ENCODE results near the gene AP2A1. TPM values are rescaled to one million over a fixed set of nuclear protein-coding genes. Genes with fewer than 3 reads are reported as not detected.

The AP2A1 gene
- total RNA-seq, 2 experiments from 2014 or later = 85.3 to 102 TPM

- Mint-ChIP-seq H3K36me3 (no peaks in the 10 kb centered on the region), H3K27ac (no peak overlapping the region), H3K4me3 (no peak overlapping the region), H3K27me3 (no peaks in the 10 kb centered on the region), H3K4me1 (no peaks in the 10 kb centered on the region), H3K9me3 (ENCODE audit: low read depth) (peaks cover 2% of the 10 kb centered on the region)
- CTCF ChIA-PET = no interaction called here
- no peak for DNase-seq
- ATAC-seq = no peak
Measured at GRCh38 chr19:49749771-49750170, 17.0 kb upstream of the AP2A1 start.

DNA sequence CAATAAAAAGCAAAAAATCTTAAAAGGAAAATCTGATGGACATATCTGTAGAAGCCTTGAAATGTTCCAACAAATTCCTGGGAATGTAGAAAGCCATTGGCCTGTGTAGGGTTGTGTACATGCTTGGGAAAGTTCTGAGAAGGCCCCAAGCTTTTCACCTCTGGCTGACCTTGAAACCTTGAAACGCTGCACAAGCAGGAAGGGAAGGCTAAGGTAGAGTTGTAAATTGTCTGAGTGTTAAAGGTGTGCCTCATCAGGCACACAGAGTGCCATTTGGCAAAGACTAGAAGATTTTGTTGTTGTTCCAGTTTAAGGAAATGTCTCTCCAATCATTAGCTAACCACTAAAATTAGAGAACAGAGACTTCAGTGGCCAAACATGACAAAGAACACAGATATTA lies 14.1 kb upstream of the AP2A1 start:
- H3K27me3 Mint-ChIP-seq = peaks cover 3% of the 10 kb centered on the region
- no peaks in the 10 kb centered on the region for H3K36me3 Mint-ChIP-seq
- no peak overlapping the region for H3K27ac Mint-ChIP-seq
- no peaks in the 10 kb centered on the region for H3K4me1 Mint-ChIP-seq
- peaks cover 2% of the 10 kb centered on the region for H3K9me3 Mint-ChIP-seq (ENCODE audit: low read depth)
- CTCF ChIA-PET = interaction anchor here (0.7 kb wide), 1 partner anchor 117 kb away, joined by 3 read pairs; no protein-coding TSS in a partner anchor
- ATAC-seq (no peak), DNase-seq (no peak)
- no peak overlapping the region for H3K4me3 Mint-ChIP-seq

GRCh38 chr19:49755956-49756355 lies 10.8 kb upstream of the AP2A1 start:
- ATAC-seq = no peak
- no peaks in the 10 kb centered on the region for H3K36me3 Mint-ChIP-seq
- H3K27me3 Mint-ChIP-seq = peaks cover 3% of the 10 kb centered on the region
- DNase-seq = no peak
- H3K4me3 Mint-ChIP-seq = no peak overlapping the region
- peaks cover 2% of the 10 kb centered on the region for H3K9me3 Mint-ChIP-seq (ENCODE audit: low read depth)
- no peaks in the 10 kb centered on the region for H3K4me1 Mint-ChIP-seq
- H3K27ac Mint-ChIP-seq = no peak overlapping the region
- CTCF ChIA-PET = interaction anchor here (1.2 to 1.3 kb wide), 2 partner anchors 10 to 11 kb away, joined by 3 read pairs; partner anchors contain the start of gene AP2A1

DNA sequence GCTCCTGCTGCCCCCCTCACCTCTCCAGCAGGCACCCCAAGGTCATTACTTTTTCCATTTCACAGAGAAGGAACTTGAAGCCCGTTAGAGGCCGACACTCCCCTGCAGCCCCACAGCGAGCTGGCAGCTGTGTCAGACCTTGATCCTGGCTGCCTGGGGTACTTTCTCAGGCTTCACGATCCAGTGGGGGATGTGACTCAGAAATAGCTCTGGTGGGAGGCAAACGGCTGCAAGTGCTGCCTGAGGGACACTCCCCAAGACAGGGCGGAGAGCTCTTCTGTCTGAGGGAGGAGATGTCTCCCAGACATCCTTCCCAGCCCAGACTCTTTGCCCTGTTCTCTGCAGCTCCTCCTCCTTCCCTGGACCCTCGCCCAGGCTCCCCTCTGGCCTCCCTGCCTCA lies 8.5 kb upstream of the AP2A1 start:
- Mint-ChIP-seq H3K27me3 (peaks cover 3% of the 10 kb centered on the region), H3K4me3 (no peak overlapping the region), H3K9me3 (ENCODE audit: low read depth) (no peaks in the 10 kb centered on the region), H3K4me1 (no peaks in the 10 kb centered on the region), H3K36me3 (no peaks in the 10 kb centered on the region), H3K27ac (no peak overlapping the region)
- no peak for DNase-seq
- no peak for ATAC-seq
- CTCF ChIA-PET = no interaction called here

DNA sequence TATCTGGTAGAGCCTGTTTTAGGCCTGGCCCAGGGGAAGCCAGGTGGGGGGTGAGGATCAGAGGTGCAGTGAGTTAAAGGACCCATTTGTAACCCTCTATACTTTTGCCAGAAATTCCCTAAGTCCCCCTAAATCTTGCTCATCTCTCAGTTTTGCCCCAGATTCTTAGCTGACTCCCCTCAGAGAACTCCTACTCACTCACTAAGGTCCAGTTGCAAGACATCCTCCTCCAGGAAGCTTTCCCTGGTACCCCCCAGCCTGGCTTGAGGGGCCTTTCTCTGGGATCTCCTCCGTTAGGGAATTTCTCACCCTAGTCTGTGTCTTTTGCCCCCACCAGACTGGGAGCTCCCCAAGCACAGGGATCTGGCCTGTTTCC lies 5.6 kb upstream of the AP2A1 start:
- Mint-ChIP-seq H3K27ac (peak overlapping the region; percentile 57), H3K36me3 (no peaks in the 10 kb centered on the region), H3K4me3 (peak overlapping the region; percentile 28), H3K9me3 (ENCODE audit: low read depth) (no peaks in the 10 kb centered on the region), H3K4me1 (peaks cover 9% of the 10 kb centered on the region), H3K27me3 (peaks cover 3% of the 10 kb centered on the region)
- ATAC-seq (no peak), DNase-seq (no peak)
- CTCF ChIA-PET = interaction anchor here (0.6 kb wide), 1 partner anchor 9 kb away, joined by 4 read pairs; no protein-coding TSS in a partner anchor

DNA sequence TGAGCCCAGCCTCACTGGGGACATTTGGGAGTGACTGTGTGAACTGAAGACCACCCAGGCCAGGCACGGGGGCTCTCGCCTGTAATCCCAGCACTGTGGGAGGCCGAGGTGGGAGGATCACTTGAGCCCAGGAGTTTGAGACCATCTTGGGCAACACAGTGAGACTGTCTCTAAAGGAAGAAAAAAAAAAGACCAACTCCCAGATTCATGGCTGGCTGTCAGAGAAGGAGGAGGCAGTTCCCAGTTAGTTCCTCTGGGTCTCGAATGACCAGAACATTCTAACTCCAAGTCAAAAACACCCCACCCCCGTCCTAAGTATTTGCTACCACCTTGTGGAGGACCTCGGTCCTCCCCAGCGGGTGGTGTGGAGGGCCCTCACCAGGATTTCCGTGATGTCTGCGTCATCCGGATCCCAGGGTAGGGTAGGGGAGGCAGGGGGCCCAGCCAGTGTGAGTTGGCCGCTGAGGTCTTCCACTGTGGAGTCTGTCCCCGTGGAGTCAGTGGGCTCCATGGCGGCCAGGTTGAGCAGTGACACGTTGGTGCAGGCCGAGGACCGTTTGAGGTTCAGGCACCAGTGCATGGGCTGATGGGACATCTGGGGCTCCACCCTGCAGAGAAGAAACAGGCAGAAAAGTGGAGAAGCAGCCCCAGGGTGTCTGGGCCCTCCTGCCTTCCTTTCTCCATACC lies 5.0 kb upstream of the AP2A1 start:
- DNase-seq (no peak), ATAC-seq (no peak)
- H3K4me1 Mint-ChIP-seq = peaks cover 11% of the 10 kb centered on the region
- CTCF ChIA-PET = interaction anchor here (0.6 kb wide), 1 partner anchor 10 kb away, joined by 4 read pairs; no protein-coding TSS in a partner anchor
- H3K27me3 Mint-ChIP-seq = peaks cover 3% of the 10 kb centered on the region
- peak overlapping the region; percentile 57 for H3K27ac Mint-ChIP-seq
- no peaks in the 10 kb centered on the region for H3K9me3 Mint-ChIP-seq (ENCODE audit: low read depth)
- peak overlapping the region; percentile 28 for H3K4me3 Mint-ChIP-seq
- no peaks in the 10 kb centered on the region for H3K36me3 Mint-ChIP-seq

GRCh38 chr19:49763230-49763629 lies 3.6 kb upstream of the AP2A1 start, which contains the start of gene TSKS:
TSKS (minus strand) TSS chr19:49763306; CDS start chr19:49763247, 59 bp downstream.
- CTCF ChIA-PET = no interaction called here
- no peaks in the 10 kb centered on the region for H3K27me3 Mint-ChIP-seq
- H3K4me3 Mint-ChIP-seq = no peak within 1 kb of the TSS
- peaks cover 21% of the 10 kb centered on the region for H3K4me1 Mint-ChIP-seq
- ATAC-seq (no peak), DNase-seq (no peak)
- H3K9me3 Mint-ChIP-seq (ENCODE audit: low read depth) = no peaks in the 10 kb centered on the region
- H3K27ac Mint-ChIP-seq = peak within 1 kb of the TSS; percentile 57
- H3K36me3 Mint-ChIP-seq = no peaks in the 10 kb centered on the region

- Mint-ChIP-seq H3K27me3 (no peaks in the 10 kb centered on the region), H3K9me3 (ENCODE audit: low read depth) (no peaks in the 10 kb centered on the region), H3K4me1 (peaks cover 29% of the 10 kb centered on the region), H3K4me3 (no peak overlapping the region), H3K36me3 (no peaks in the 10 kb centered on the region), H3K27ac (no peak overlapping the region)
- CTCF ChIA-PET = no interaction called here
- ATAC-seq = no peak
- no peak for DNase-seq
Measured at GRCh38 chr19:49764341-49764740, 2.5 kb upstream of the AP2A1 start.

DNA sequence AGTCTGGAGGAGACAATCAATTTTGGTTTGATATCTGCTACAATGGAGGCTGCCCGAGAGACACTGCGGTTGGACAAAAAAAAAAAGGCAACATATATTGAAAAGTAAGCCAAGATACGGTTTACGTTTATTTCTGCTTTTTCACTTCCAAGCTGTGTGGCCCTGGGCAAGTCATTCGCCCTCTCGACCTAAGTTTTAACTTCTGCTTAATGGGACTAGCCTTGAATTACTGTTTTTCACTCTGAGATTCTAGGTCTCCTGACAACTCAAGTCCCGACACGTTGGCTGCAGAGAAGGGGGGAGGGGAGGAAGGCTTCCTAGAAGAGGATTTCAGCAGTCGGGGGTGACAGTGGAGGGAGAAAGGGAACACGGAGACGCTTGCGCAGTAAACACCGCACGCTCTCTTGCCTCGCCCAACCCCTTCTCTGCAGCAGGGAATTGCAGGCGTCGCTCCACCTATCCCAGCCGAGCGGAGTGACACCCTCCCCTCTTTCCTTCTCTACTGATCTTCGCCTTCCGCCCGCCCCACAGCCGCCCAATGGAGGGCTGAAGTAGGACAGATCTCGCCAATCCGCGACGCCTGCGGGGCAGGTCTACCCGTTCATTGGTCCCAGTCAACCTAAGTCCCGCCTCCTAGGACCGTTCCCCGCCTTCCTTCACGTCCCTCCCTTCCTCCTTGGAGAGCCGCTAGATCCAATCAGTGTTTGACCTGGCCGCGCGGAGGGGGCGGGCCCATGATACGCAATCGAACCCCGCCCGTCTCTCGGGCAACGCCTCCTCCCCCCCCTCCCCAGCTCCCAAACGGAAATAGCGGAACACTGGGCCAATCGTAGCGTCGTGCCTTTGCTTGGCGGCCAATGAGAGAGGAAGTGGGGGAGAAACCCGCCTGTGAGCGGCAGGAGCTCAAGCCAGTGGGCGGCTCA lies 533 bp upstream of the AP2A1 start:
- CTCF ChIA-PET = interaction anchor here (0.6 to 1.5 kb wide), 6 partner anchors 10 to 110 kb away, joined by 3 to 4 read pairs (median 3); no protein-coding TSS in a partner anchor
- Mint-ChIP-seq H3K36me3 (no peaks in the 10 kb centered on the region), H3K4me1 (peaks cover 31% of the 10 kb centered on the region), H3K4me3 (peak overlapping the region; percentile 89), H3K27me3 (no peaks in the 10 kb centered on the region), H3K27ac (peak overlapping the region; percentile 93), H3K9me3 (ENCODE audit: low read depth) (no peaks in the 10 kb centered on the region)
- ATAC-seq = peak; percentile 90
- peak; percentile 100 for DNase-seq

GRCh38 chr19:49767381-49767780 lies 580 bp downstream of the AP2A1 start:
- CTCF ChIA-PET = interaction anchor here (0.5 to 1.5 kb wide), 4 partner anchors 9 to 89 kb away, joined by 3 to 4 read pairs (median 3); no protein-coding TSS in a partner anchor
- H3K27me3 Mint-ChIP-seq = no peaks in the 10 kb centered on the region
- peaks cover 4% of the 10 kb centered on the region for H3K36me3 Mint-ChIP-seq
- peak overlapping the region; percentile 89 for H3K27ac Mint-ChIP-seq
- H3K9me3 Mint-ChIP-seq (ENCODE audit: low read depth) = no peaks in the 10 kb centered on the region
- H3K4me1 Mint-ChIP-seq = peaks cover 35% of the 10 kb centered on the region
- H3K4me3 Mint-ChIP-seq = peak overlapping the region; percentile 89
- ATAC-seq (no peak), DNase-seq (peak; percentile 49)

- CTCF ChIA-PET = interaction anchor here (0.5 kb wide), 1 partner anchor 90 kb away, joined by 3 read pairs; no protein-coding TSS in a partner anchor
- Mint-ChIP-seq H3K4me1 (peaks cover 36% of the 10 kb centered on the region), H3K27me3 (no peaks in the 10 kb centered on the region), H3K27ac (peak overlapping the region; percentile 89), H3K4me3 (peak overlapping the region; percentile 89), H3K36me3 (peaks cover 4% of the 10 kb centered on the region), H3K9me3 (ENCODE audit: low read depth) (no peaks in the 10 kb centered on the region)
- ATAC-seq = no peak
- no peak for DNase-seq
Measured at GRCh38 chr19:49767967-49768581, 1.3 kb downstream of the AP2A1 start.

DNA sequence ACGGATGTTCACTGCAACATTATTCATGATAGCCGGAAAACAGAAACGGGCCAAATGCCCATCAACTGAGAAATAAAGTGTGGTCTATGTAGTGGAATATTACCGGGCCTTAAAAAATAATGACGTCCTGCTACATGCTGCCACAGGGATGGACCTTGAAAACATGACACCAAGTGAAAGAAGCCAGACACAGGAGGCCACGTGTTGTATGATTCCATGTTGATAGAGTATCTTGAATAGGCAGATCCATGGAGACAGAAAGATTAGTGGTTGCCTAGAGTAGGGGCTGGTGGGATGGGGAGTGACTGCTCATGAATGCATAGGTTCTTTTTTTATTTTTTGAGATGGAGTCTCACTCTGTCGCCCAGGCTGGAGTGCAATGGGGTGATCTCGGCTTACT lies 3.7 kb downstream of the AP2A1 start:
- CTCF ChIA-PET = interaction anchor here (0.6 kb wide), 1 partner anchor 469 kb away, joined by 3 read pairs; no protein-coding TSS in a partner anchor
- ATAC-seq (no peak), DNase-seq (no peak)
- Mint-ChIP-seq H3K9me3 (ENCODE audit: low read depth) (no peaks in the 10 kb centered on the region), H3K36me3 (peaks cover 4% of the 10 kb centered on the region), H3K27me3 (no peaks in the 10 kb centered on the region), H3K4me1 (peaks cover 38% of the 10 kb centered on the region), H3K4me3 (no peak overlapping the region), H3K27ac (no peak overlapping the region)

DNA sequence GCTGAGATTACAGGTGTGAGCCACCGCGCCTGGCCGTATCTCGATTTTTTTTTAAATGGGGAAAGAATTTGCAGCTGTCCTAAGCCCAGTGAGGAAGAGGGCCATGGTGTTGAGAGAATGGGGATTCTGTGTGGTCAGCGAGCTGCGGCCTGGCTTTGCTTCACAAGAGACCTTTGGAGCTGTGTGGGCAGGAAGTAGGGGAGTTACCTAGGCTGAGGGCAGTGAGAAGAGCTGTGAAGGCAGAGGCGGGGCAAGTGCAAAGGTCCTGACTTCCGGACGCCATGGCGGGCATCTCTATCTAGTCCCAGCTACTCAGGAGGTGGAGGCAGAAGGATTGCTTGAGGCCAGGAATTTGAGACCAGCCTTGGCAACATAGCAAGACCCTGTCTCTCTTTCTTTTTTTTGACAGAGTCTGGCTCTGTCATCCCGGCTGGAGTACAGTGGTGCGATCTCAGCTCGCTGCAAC lies 4.9 kb downstream of the AP2A1 start:
- no peaks in the 10 kb centered on the region for H3K27me3 Mint-ChIP-seq

More for the DNA sequence above, 4.9 kb downstream of the AP2A1 start:
- H3K4me3 Mint-ChIP-seq = no peak overlapping the region
- no peak for DNase-seq
- ATAC-seq = no peak
- H3K36me3 Mint-ChIP-seq = peaks cover 4% of the 10 kb centered on the region
- H3K9me3 Mint-ChIP-seq (ENCODE audit: low read depth) = no peaks in the 10 kb centered on the region
- CTCF ChIA-PET = no interaction called here
- peak overlapping the region; percentile 37 for H3K27ac Mint-ChIP-seq
- H3K4me1 Mint-ChIP-seq = peaks cover 39% of the 10 kb centered on the region

Measured in activated CD8-positive, alpha-beta memory T cell treated with anti-CD3 and anti-CD28 coated beads, Interleukin-2, amount 10 ng/mL, durations not matched to agents 7 days and 5 days (primary cell).